NCI-H2171 (cell line): ENCODE measurements around the gene WDR26.
"Not testable (repeated sequence)": the region's sequence is repeated elsewhere in the genome, so short reads cannot be mapped to it uniquely, and the experiment has no call there.

Source experiments
- DNase-seq: peaks from one replicate; lab custom pipeline; 2025; lab: John Stamatoyannopoulos, UW

Gene WDR26

DNA sequence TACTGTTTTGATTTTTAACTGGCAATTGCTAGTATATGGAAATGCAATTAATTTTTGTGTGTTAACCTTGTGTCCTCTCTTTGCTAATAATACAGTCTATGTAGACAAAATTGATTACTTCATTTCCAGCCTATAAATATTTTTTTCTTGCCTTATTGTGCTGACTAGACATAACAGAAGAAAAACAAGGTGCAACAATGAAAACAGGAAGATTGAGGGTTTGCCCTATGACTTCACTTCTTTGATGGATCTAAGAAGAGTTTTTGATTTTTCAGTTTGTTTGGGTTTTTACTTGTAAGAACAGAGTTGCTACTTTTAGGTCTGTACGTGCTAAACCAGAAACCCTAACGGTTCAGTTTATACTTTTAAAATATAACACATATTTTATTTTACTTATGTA lies 86.5 kb downstream of the WDR26 start:
- DNase-seq, result no peak

- no peak for DNase-seq
Observed at GRCh38 chr1:224343679-224344078, 90.9 kb downstream of the WDR26 start.

DNA sequence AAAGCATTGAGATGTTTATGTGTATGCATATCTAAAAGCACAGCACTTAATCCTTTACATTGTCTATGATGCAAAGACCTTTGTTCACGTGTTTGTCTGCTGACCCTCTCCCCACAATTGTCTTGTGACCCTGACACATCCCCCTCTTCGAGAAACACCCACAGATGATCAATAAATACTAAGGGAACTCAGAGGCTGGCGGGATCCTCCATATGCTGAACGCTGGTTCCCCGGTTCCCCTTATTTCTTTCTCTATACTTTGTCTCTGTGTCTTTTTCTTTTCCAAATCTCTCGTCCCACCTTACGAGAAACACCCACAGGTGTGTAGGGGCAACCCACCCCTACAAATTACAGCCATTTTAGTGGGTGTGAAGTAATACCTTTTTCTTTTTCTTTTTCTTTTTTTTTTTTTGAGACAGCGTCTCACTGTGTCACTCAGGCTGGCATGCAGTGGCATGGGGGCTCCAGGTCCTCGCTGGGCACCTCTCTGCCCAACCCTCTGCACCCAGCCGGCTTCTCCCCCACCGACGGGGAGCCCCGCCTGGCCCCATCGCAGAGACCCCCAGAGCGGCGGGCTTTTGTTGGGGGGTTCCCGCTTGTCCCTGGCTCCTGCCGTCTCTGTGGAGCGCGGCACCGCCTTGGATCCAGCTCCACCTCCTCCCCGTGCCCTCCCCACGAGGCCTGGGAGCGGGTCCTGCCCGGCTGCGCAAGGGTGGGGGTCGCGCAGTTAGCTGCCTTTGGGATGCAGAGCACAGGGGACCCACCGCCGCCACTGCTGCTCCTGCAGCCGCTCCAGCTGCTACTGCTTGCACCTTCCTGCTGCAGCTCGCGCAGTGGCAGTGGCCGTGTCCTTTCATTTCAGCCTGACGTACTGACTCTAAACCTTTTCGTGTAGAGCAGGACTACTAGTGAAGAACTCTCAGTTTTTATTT lies 93.9 kb downstream of the WDR26 start:
- DNase-seq, result not testable (repeated sequence)

DNA sequence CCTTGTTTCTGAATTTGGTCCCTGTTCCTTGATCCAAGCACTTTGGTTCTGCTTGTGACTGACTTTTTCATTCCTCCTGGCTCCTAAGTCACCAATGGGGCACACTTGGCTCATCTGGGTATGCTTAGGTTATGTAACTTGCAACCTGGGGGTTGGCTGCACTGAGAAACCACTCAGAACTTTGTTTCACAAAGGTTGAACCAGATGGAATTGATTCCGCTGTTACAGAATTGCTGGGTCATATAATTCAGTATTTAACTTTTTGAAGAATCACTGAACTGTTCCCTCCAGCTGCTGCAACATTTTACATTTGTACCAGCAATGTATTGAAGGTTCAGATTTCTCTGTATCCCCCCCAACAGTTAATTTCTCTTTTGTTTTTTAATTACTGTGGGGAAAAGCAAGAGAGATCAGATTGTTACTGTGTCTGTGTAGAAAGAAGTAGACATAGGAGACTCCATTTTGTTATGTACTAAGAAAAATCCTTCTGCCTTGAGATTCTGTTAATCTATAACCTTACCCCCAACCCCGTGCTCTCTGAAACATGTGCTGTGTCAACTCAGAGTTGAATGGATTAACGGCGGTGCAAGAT lies 95.1 kb downstream of the WDR26 start:
- no peak for DNase-seq

DNA sequence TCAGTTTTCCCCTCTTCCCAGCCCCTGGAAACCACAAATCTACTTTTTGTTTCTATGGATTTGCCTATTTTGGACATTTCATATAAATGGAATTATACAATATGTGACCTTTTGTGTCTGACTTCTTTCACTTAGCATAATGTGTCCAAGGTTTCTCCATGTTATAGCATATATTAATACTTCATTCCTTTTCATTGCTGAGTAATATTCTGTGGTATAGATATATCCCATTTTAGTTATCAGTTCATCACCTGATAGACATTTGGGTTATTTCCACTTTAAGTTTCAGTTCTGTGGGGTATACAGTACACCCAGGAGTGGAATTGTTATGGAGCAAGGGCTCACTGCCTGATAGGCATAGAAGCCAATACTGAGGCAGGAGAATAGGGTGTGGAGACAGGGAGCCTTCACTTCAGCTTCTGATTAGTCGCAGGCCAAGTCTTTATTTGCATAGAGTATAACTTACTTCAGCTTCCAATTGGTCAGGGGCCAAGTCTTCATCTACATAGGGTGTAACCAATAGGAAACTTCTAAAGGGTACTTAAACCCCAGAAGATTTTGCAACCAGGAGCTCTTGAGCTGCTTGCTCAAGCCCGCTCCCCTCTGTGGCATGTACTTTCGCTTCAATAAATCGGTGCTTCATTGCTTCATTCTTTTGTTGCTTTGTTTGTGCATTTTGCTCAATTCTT lies 96.3 kb downstream of the WDR26 start:
- DNase-seq, result no peak
